GM21737 (cell line): ENCODE measurements around the gene RAI1.

ENCODE experiments used
- ATAC-seq: cut with Tn5 transposase; IDR thresholded peaks from one replicate; pipeline ENCODE4 v1.9.1; 2021; ENCODE audit warnings: mild to moderate bottlenecking, moderate library complexity; ENCODE audit not compliant: unreplicated experiment

RAI1 gene

DNA sequence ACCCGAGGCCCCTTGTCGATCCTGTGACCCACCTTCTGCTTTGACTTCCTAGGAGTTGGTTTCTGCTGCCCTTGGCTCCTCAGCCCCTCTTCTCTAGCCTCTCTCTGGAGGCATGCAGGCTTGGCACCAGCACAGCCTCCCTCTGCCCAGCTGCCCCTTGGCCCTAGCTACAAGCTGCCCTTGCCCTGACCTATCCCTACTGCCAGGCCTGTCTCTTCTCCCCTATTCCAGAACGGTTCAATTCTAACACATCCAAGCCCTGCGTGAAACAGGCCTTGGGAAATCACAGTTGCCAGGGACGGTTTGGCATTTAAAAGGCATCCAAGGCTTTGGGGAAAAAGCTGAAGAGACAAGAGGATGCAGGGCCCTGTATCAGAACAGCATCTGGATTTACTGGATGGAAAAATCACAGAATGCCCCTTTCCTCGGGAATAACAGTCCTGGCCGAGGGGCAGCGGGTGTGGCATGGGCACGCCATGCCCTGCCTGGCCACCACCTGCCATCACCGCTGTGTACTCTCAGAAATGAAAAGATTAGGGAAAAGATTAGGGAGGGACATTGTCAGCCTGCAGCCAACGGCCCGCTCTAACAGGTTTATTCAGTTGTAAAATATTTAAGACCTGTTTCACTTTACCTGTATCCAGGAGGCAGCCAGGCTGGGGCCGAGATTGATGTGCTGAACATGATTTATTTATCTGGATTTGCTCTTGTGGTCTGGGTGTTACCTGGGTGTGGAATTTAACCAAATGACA is 15.8 kb downstream of the RAI1 start:
- ATAC-seq, result no peak

DNA sequence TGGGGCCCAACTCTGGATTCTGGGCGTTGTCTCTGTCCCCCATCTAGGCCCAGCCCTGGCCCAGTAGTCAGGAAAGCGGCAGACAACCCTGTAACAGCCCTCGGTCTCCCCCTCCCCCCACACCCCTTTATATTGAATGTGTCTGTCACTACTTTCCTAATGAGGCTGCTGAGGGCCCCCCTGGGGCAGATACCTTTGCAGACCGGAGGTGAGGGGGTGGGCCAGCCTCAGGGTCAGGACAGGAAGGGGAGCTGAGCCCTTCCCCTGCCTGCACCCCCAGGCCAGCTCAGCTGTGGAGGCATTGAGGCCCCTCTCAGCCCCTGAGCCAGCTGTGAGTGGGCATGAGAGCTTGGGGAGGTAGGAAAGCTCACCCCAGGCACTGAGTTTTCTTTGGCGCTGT is 17.1 kb downstream of the RAI1 start:
- ATAC-seq, result no peak

DNA sequence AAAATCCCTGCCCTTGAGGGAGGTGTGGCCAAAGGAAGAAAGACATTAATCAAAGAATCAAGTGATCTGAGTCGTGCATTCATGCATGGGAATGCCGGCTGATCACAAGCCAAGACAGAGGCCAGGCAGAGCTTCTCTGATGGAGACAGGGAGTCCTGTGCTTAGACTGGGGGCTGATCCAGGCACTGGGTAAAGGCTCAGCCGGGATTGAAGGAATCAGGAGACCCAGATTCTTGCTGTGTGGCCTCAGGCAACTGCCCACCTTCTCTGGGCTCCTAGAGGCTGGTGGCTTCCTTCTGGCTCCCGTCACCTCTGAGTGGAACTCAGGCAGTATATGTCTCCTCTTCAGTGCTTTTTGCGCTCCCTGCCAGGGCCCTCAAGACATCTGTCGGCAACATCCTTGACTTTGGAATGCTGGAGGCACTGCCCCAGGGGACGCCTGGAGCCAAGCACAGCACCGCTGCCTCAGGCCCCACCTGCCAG is 17.7 kb downstream of the RAI1 start:
- no peak for ATAC-seq

DNA sequence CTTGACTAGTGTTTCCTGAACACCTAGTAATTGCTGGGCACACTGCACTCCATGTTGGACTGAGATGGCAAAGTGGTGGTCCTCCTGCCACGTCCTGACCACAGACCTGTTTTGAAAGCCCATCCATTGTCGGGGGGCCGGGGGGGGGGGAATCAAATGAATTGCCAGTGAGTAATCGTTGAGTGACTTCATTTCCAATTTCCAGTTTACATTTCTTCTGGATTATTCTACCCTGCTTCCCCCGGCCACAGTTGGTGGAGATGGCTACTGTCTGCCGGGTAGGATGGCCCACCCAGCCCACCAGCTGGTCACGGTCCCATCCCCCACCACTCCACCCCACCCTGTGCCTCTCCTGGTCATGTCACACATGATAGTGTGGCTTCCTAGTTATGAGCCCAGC is 18.2 kb downstream of the RAI1 start:
- no peak for ATAC-seq

DNA sequence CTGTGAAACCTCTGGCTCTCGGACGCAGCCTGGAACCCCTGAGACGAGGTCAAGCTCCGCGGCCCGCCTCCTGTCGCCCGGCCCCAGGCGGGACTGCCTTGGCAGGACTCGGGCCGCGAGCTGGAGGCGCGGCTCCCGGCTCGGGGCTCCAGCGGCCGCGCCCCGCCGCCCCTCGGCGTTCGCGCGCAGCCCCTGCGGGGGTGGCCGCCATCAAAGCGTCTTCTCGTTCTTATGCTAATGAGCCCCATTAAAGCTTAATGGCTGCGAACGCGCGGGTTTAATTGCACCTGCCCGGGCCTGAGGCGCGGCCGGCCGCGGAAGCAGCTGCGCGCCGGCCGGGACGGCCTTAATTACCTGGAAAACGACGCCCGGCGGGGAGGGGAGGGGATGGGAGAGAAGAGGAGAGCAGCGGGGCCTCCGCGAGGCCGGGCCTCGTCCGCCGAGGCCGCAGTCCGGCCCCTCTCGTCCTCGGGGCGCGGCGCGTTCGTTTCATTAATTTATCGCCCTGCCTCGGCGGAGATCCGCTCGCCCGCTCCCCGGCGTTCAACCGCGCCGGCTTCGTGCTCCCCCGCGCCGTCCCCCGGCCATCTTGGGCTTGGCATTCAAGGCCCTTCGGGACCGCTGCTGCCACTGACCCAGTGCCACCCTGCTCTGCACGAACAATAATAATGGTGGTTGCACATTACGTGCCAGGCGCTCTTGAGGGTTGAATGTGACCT is 19.2 kb downstream of the RAI1 start:
- ATAC-seq, result no peak

DNA sequence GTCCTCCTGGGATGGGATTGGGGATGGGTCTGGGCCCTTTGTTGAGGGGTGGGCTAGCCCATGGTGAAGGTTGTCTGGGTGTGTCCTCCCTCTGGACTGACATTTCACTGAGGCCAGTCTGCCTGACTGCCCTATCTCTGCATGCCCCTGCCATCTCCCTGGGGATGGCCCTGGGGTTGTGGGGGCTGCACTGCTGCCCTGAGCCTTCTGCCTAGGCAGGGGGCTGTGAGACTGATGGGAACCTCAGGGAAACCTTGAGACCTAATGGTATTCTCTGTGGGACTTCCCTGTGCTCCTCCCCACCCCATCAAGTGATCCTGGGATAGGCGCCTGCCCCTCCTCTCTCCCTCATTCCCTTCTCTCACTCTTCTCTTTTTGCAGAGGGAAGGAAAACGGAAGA is 19.9 kb downstream of the RAI1 start:
- ATAC-seq, result no peak

DNA sequence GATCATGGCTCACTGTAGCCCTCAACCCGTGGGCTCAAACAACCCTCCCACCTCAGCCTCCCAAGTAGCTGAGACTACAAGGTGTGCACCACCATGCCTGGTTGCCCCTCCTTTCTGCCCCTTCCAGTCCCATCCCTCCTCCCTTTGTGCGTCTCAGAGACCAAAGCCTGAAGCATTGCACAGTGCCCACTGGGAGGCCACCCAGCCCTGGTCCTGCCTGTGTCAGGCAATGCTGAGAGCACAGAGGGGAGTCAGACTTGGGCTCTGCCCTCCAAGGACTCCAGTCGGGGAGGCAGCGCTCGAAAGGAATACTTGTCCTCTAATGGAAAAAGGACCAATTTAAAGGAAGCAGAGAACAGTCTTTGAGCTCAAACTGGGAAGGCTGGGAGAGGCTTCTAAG is 20.4 kb downstream of the RAI1 start:
- ATAC-seq, result no peak

DNA sequence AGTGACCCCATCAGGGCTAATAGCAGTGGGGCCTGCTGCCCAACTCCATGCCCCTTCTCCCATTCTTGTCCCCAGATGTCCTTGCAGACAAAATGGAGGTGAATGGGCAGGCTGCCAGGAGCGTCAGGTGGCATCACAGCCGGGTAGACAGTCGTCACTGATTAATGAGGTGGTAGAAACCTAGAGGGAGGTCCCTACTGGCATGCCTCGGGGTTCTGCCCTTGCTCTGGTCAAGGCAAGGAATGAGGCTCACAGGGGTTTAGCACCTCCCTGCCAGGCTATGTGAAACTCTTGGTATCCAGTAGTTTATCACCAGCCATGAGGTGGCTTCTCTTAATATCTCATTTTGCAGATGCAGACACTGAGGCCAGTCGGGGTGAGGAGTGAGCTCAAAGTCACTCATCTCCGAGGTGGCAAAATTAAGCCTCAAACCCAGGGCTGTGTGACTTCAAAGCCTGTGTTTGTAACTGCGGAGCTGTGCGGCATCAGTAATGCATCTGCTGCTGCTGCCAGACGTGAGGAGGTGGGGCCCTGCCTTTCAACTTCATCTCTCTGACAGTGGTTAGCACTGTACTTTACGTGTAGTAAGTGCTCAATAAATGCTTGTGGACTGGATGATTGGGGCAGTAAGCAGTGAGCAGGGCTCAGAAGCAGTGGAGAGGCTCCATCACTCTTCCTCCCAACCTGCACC is 21.3 kb downstream of the RAI1 start:
- ATAC-seq, result no peak

DNA sequence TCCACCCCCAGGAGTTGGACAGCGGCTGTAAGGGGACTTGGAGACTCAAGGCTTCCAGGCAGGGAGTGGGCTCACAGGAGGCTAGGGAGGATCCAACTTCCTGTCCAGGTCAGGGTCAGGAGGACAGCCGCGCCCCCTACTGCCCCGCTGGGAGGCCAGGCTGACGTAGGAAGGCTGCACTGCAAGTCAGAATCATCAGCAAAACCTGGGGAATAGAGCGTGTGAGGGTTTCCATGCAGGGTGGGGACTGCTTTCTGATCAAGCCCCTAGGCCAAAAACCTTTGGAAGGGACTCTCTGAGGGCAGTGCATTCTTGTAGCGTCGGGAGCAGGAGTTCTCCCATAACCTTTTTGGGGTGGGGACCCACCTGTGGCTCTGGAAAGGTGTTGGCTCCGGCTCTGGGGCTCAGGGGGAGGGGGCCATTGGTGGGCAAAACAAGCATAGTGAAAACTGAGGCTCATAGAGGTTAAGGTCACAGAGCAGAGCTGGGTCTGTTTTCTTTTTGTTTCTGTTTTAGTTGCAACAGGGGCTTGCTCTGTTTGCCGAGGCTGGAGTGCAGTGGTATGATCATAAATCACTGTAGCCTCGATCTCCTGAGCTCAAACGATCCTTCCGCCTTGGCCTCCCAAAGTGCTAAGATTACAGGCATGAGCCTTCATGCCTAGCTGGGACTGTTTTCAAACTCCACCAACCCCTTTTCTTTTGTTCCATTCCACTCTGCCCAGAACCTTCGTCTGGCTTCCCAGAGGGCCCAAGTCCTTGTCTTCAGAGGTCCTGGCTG is 22.1 kb downstream of the RAI1 start:
- ATAC-seq, result no peak

DNA sequence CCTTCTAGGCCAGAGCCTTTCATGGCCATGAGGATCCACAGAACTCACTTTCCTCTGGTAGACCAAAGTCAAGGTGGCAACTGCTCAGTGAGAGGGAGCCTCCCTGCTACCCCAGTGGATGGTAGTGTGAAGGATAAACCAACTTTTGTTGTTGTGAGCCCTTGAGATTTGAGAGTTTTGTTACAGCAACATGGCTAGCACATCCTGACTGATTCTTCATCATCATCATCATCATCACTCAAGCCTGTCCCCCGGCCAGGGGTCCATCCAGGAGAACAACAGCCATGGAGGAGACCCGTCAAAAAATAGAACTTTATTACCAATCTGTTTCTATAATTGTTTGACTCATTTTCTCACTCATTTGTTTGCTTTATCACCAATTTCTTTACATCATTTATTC is 23.7 kb downstream of the RAI1 start:
- no peak for ATAC-seq

DNA sequence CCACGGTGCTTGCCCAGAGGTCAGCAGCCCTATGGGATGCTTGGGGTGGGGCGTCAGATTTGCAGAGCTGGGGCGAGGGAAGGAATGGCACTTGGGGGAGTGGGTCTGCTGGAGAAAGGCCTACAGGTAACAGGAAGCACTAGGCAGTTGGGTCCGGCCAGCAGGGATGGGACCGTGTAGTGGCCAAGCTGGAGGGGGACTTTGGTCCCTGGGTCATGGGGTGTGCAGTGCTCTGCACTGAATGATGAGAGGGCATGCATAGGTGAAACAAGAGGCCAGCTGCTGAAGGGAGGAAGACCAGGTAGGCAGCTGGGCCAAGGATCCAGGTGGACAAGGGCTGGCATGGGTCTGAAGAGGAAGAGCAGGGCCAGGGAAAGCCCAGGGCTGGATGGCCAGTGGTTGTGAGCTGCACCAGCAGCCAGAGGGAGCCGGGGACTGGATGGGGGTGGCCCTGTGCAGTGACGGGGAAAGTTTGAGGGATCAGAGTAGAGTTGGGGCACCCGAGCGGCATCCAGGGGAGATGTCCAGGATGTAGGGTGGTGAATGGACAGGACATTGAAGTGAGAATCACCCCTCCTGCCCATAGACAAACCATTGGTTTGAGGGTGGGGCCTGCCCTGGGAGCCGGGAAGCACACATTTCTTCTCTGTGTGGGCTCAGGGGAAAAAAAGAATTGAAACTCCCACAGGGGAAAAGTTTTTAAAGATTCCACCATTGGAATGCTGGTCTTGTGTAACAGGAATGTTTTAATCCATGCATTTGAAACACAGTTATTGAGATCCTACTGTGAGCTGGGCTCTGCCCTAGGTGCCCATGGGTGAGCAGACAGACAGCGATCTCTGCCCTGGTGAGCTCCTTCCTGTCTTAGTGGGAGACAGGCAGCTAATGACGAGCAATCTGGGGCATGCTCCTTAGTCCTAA is 25.1 kb downstream of the RAI1 start:
- ATAC-seq, result no peak

DNA sequence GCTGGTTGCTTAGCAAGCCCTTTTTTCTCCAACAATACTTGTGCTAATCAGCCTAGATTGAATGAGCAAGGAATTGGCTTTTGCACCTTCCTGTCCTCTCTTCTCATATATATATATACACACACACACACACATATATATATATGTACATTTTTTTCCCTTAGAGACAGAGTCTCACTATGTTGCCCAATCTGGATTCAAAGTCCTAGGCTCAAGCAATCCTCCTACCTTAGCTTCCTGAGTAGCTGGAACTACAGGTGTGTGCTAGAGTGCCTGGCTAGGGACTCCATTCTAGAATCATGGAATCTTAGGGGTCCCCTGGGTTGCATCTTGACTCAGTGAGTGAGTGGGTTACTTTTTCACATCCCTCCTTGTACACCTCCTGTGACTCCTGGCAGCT is 27.0 kb downstream of the RAI1 start:
- no peak for ATAC-seq

DNA sequence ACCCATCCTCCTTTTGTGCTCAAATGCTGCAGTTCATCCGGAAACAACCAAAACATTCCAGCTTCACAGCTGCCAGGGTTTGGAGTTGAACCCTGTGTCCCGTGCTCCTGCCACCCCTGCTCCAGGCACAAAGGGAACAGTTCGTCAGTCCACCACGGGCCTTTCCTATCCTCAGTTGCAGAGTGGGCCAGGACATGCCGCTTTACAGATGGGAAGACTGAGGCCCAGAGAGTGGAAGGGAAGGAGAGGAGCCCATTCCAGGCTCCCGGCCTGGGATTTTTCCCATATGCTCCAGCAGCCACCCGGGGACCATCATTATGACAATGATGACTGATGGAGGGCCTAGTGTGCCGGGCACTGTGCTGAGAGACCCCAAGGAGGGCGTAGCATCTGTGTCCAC is 27.6 kb downstream of the RAI1 start:
- no peak for ATAC-seq

DNA sequence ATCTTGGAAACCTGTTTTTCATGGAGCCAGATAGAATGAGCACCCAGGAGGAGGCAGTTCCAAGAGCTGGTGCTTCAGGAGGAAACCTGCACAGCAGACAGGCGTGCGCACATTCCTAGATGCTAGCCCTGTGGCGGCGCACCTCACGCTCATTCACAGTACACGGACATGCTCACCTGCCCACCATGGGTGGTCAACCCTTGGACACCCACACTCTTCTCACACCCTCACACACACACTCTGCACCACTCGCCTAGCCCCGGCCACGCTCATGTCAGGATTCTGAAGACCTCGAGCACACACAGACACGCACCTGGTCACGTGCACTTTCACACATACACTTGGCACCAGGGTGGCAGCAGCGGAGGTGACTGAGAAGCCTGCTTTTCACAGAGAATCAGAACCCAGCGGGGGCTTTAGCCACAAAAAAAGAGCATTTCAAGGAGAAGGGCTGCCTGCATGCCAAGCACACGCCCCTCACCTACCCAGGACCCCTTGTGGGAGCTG is 28.6 kb downstream of the RAI1 start:
- no peak for ATAC-seq

DNA sequence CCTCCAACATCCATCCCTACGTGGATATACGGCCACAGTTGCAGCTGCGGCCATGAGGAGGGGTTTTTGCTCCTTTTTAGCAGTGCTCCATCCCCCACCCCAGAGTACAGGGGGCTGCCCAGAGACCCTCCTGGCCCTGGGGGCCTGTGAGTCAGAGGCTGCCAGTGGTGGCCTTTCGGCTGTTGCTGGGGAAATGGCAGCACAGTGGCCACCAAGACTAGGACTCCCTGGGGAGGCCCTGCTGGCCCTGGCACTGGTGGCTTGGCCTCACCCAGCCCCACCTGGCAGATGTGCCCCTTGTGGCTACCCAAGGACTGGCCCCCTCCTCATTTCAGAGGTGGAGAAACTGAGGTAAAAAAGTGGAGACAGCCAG is 29.1 kb downstream of the RAI1 start:
- no peak for ATAC-seq

DNA sequence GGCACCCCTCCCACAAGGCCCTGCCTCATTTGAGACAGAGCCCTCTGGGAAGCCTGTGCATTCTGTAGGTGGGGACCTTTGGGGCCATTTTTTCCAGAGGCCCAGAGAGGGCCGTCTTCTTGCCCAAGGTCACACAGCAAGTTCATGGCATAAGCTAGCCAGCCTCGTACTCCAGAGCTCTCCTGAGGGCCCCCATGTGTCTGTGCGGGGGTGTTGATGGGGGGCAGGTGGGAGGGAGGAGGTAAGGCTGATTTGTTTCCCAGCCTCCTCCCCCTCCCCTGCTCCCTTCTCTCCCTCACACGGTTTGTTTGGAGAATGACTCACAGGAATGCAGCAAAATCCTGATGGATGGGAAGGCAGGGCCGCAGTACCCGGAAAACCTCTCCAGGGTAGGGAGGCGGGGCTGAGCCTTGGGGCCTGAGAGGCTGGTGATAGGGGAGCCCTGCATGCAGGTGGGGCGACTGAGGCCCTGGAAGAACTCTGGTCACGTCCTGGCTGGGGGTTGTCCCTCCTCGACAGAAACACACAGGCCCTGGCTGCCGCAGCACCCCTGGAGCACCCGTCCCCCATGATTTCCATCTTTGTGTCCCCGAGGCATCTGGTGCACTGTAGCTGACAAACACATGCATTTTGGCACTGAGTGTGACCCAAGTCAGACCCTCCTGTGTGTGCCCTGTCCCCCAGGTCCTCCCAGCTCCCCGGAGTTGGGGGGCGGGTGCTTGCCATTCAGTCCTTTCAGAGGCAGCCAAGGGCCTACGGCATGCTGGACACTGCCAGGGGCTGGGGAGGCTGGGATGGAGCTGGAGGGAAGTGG is 29.7 kb downstream of the RAI1 start:
- ATAC-seq, result no peak

DNA sequence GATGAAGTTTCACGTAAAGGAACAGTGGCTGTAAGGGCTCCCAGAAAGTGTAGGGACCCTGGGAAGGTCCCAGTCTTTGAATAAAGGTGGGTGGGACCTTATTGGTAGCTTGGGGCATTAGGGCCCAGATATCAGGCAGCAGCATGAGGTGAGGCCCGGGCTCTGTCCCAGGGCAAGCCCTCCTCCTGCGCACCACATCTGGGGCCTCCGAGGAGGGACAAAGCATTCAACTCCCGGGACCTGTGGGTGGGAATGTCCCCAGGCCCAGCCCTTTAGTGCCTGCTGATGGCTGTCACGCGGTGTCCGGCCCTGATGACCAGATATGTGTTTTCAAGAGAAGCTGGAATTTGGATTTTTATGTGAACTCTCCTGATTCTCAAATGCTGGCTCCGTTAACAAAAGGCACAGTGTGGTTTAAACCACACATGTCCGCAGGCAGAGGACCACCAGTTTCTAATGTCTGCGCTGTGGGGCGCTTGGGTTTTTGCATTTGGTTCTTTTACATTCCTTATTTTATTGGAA is 30.4 kb downstream of the RAI1 start:
- ATAC-seq, result no peak

DNA sequence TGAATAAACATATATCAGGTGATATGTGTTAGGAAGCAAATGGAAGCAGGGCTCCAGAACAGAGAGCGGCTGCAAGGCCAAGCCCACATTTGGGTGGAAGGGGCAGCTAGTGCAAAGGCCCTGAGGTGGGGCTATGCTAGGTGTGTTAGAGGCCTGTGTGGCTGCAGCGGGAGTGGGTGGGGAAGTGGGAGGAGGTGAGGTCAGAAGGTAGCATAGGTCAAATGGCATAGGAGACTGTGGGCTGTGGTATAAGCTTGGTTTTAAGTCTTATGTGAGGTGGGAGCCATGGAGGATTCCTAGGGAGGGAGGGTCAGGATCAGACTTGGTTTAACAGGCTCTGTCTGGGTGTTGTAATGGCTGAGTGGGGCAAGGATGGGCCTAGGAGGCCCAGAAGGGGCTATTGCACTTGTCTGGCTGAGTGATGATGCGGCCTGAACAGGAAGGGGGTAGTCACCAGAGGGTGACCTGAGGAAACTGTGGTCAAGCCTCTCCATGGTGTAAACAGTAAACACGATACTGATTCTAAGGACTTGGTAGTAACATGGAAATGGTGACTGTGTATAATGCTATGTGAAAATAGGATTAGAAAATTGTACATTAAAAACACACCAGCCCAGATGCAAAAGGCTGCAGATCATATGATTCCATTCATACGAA is 31.1 kb downstream of the RAI1 start:
- peak; percentile 84 for ATAC-seq
